Hepatocyte (in vitro differentiated cells): ENCODE results near the gene PTPRD.

Experiments used
- CTCF ChIP-seq: fragments of 200-600 bp; sonication (generic); IDR thresholded peaks from 2 replicates; pipeline ENCODE4 v1.5.1; 2016; ENCODE audit warnings: antibody characterized with exemption, mild to moderate bottlenecking; ENCODE audit not compliant: poor library complexity
- EZH2 ChIP-seq: fragments of 200-600 bp; sonication (generic); IDR thresholded peaks from 2 replicates; pipeline ENCODE4 v1.6.1; 2016; ENCODE audit warnings: antibody characterized with exemption, mild to moderate bottlenecking, borderline replicate concordance

DNA sequence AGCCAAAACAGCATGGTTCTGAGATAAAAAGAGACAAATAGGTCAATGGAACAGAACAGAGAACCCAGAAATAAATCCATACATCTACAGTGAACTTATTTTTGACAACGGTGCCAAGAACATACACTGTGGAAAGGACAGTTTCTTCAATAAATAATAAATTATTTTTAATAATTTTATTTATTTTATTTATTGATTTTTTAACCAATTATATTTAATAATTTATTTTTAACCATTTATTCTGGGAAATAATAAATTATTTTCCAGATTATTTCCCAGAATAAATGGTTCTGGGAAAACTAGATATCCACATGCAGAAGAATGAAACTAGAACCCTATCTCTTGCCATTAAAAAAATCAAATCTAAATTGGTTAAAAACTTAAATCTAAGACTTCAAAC is 1669.4 kb downstream of the PTPRD start:
- TF ChIP-seq CTCF (no peak), EZH2 (no peak)
